ENCODE data around the gene KIF4A. TPM values are rescaled to one million over a fixed set of nuclear protein-coding genes. Genes with fewer than 3 reads are reported as not detected.
"Not testable (repeated sequence)": the region's sequence is repeated elsewhere in the genome, so short reads cannot be mapped to it uniquely, and the experiment has no call there.

The KIF4A gene
- total RNA-seq, 1 experiment from 2014 or later = 36.2 TPM

DNA sequence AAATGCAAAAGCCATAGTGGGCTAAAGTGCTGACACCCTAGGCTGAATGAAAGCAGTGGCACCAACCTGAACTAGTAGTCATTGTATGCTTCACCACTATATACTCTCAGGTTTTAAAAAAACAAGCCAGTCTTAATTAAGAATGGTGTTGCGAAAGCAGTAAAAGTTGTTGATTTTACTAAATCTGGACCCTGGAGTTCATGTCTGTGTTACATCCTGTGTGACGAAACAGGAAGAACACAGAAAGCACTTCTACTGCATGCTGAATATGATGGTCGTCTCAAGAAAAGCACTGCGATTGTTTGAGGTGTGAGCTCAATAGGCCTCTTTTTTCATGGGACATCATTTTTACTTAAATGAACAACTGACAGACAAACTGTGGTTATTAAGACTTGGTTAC, 109.0 kb downstream of the KIF4A start:
- ChIA-PET POLR2A (no interaction called here), CTCF (no interaction called here)
- ATAC-seq = no peak
- H3K4me3 Mint-ChIP-seq = no peak overlapping the region
- TF ChIP-seq CREM (CRISPR knock-in tag; IDR thresholded peaks at IDR 0.05) (no peak), TEAD1 (CRISPR knock-in tag; IDR thresholded peaks at IDR 0.05) (no peak), ZNF671 (CRISPR knock-in tag; IDR thresholded peaks at IDR 0.05) (no peak), PRRX2 (CRISPR knock-in tag; IDR thresholded peaks at IDR 0.05) (no peak), CREB1 (CRISPR knock-in tag; IDR thresholded peaks at IDR 0.05) (no peak), ETV6 (CRISPR knock-in tag; IDR thresholded peaks at IDR 0.05) (no peak), RELA (CRISPR knock-in tag; IDR thresholded peaks at IDR 0.05; ENCODE audit: borderline replicate concordance) (no peak), GABPB1 (CRISPR knock-in tag; IDR thresholded peaks at IDR 0.05) (no peak), TEAD4 (CRISPR knock-in tag; IDR thresholded peaks at IDR 0.05) (no peak), FOXP1 (CRISPR knock-in tag; IDR thresholded peaks at IDR 0.05; ENCODE audit: borderline replicate concordance) (no peak), NFE2L1 (CRISPR knock-in tag; IDR thresholded peaks at IDR 0.05) (no peak), ZNF219 (CRISPR knock-in tag; IDR thresholded peaks at IDR 0.05; ENCODE audit: borderline replicate concordance) (no peak), SMAD3 (CRISPR knock-in tag; IDR thresholded peaks at IDR 0.05; ENCODE audit: borderline replicate concordance) (no peak), GTF2I (CRISPR knock-in tag; conservative IDR thresholded peaks at IDR 0.05) (no peak), JAZF1 (CRISPR knock-in tag; IDR thresholded peaks at IDR 0.05) (no peak)
- TF ChIP-seq, protein P1, sequence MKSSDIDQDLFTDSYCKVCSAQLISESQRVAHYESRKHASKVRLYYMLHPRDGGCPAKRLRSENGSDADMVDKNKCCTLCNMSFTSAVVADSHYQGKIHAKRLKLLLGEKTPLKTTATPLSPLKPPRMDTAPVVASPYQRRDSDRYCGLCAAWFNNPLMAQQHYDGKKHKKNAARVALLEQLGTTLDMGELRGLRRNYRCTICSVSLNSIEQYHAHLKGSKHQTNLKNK (CRISPR knock-in tag; IDR thresholded peaks at IDR 0.05) = no peak
- TF ChIP-seq, protein P2, sequence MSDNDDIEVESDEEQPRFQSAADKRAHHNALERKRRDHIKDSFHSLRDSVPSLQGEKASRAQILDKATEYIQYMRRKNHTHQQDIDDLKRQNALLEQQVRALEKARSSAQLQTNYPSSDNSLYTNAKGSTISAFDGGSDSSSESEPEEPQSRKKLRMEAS (CRISPR knock-in tag; IDR thresholded peaks at IDR 0.05) = no peak
- TF ChIP-seq, protein P3, sequence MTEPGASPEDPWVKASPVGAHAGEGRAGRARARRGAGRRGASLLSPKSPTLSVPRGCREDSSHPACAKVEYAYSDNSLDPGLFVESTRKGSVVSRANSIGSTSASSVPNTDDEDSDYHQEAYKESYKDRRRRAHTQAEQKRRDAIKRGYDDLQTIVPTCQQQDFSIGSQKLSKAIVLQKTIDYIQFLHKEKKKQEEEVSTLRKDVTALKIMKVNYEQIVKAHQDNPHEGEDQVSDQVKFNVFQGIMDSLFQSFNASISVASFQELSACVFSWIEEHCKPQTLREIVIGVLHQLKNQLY (CRISPR knock-in tag; IDR thresholded peaks at IDR 0.05) = no peak
- TF ChIP-seq, protein P4, sequence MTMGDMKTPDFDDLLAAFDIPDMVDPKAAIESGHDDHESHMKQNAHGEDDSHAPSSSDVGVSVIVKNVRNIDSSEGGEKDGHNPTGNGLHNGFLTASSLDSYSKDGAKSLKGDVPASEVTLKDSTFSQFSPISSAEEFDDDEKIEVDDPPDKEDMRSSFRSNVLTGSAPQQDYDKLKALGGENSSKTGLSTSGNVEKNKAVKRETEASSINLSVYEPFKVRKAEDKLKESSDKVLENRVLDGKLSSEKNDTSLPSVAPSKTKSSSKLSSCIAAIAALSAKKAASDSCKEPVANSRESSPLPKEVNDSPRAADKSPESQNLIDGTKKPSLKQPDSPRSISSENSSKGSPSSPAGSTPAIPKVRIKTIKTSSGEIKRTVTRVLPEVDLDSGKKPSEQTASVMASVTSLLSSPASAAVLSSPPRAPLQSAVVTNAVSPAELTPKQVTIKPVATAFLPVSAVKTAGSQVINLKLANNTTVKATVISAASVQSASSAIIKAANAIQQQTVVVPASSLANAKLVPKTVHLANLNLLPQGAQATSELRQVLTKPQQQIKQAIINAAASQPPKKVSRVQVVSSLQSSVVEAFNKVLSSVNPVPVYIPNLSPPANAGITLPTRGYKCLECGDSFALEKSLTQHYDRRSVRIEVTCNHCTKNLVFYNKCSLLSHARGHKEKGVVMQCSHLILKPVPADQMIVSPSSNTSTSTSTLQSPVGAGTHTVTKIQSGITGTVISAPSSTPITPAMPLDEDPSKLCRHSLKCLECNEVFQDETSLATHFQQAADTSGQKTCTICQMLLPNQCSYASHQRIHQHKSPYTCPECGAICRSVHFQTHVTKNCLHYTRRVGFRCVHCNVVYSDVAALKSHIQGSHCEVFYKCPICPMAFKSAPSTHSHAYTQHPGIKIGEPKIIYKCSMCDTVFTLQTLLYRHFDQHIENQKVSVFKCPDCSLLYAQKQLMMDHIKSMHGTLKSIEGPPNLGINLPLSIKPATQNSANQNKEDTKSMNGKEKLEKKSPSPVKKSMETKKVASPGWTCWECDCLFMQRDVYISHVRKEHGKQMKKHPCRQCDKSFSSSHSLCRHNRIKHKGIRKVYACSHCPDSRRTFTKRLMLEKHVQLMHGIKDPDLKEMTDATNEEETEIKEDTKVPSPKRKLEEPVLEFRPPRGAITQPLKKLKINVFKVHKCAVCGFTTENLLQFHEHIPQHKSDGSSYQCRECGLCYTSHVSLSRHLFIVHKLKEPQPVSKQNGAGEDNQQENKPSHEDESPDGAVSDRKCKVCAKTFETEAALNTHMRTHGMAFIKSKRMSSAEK (CRISPR knock-in tag; IDR thresholded peaks at IDR 0.05; ENCODE audit: borderline replicate concordance) = no peak
- TF ChIP-seq, protein P5, sequence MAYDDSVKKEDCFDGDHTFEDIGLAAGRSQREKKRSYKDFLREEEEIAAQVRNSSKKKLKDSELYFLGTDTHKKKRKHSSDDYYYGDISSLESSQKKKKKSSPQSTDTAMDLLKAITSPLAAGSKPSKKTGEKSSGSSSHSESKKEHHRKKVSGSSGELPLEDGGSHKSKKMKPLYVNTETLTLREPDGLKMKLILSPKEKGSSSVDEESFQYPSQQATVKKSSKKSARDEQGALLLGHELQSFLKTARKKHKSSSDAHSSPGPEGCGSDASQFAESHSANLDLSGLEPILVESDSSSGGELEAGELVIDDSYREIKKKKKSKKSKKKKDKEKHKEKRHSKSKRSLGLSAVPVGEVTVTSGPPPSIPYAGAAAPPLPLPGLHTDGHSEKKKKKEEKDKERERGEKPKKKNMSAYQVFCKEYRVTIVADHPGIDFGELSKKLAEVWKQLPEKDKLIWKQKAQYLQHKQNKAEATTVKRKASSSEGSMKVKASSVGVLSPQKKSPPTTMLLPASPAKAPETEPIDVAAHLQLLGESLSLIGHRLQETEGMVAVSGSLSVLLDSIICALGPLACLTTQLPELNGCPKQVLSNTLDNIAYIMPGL (CRISPR knock-in tag; IDR thresholded peaks at IDR 0.05) = no peak
- no peak overlapping the region for H3K27ac Mint-ChIP-seq
- no peaks in the 10 kb centered on the region for H3K27me3 Mint-ChIP-seq (ENCODE audit: low read depth)
- peaks cover 36% of the 10 kb centered on the region for H3K36me3 Mint-ChIP-seq
- no peak for DNase-seq (ENCODE audit: low spot score)
- H3K9me3 Mint-ChIP-seq = no peaks in the 10 kb centered on the region
- H3K4me1 Mint-ChIP-seq = no peaks in the 10 kb centered on the region

DNA sequence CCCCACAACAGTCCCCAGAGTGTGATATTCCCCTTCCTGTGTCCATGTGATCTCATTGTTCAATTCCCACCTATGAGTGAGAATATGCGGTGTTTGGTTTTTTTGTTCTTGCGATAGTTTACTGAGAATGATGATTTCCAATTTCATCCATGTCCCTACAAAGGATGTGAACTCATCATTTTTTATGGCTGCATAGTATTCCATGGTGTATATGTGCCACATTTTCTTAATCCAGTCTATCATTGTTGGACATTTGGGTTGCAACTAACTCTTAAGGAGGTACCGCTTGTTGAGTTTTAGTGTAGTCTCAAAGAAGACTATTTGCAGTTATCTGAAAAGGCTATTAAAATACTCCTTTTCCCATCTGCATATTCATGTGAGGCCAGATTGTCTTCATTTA, 110.3 kb downstream of the KIF4A start:
- H3K36me3 Mint-ChIP-seq = peaks cover 33% of the 10 kb centered on the region

More for the DNA sequence above, 110.3 kb downstream of the KIF4A start:
- DNase-seq (ENCODE audit: low spot score); POLR2A ChIA-PET; H3K27me3 Mint-ChIP-seq (ENCODE audit: low read depth); H3K27ac Mint-ChIP-seq; H3K4me3 Mint-ChIP-seq; H3K4me1 Mint-ChIP-seq; ATAC-seq; CTCF ChIA-PET; H3K9me3 Mint-ChIP-seq: not testable (repeated sequence)
